DOHH2 (cell line): ENCODE data around the gene SCYGR2.

Source experiments
- H3F3A ChIP-seq: fragments of 200-600 bp; sonication (generic), shearing (Covaris generic); 2 replicates; pipeline ENCODE4 v1.6.0; 2016; ENCODE audit warnings: antibody characterized with exemption, mild to moderate bottlenecking; ENCODE audit not compliant: control insufficient read depth, insufficient read depth
- H3K27ac ChIP-seq: fragments of 200-600 bp; sonication (generic); 2 replicates; pipeline ENCODE4 v1.5.1; 2014; ENCODE audit warnings: low read depth, mild to moderate bottlenecking, low read length, moderate library complexity
- H3K27me3 ChIP-seq: fragments of 200-600 bp; sonication (generic); 2 replicates; pipeline ENCODE4 v1.6.1; 2014; ENCODE audit warnings: mild to moderate bottlenecking, low read length, mixed read lengths; ENCODE audit not compliant: control insufficient read depth
- H3K36me3 ChIP-seq: fragments of 200-600 bp; sonication (generic); 2 replicates; pipeline ENCODE4 v1.6.1; 2014; ENCODE audit warnings: mild to moderate bottlenecking, low read length, moderate library complexity, mixed read lengths; ENCODE audit not compliant: control insufficient read depth
- H3K4me1 ChIP-seq: fragments of 200-600 bp; sonication (generic); 2 replicates; pipeline ENCODE4 v1.6.1; 2014; ENCODE audit warnings: mild to moderate bottlenecking, low read length, mixed read lengths; ENCODE audit not compliant: control insufficient read depth
- H3K4me2 ChIP-seq: fragments of 200-600 bp; sonication (generic); 2 replicates; pipeline ENCODE4 v1.6.0; 2014; ENCODE audit warnings: mild to moderate bottlenecking, low read length, moderate library complexity
- H3K4me3 ChIP-seq: fragments of 200-600 bp; sonication (generic); 2 replicates; pipeline ENCODE4 v1.5.1; 2014; ENCODE audit warnings: mild to moderate bottlenecking, low read length, mixed read lengths
- H3K79me2 ChIP-seq: fragments of 200-600 bp; sonication (generic); 2 replicates; pipeline ENCODE4 v1.6.1; 2014; ENCODE audit warnings: mild to moderate bottlenecking, low read length, mixed read lengths; ENCODE audit not compliant: control insufficient read depth
- H3K9me2 ChIP-seq: fragments of 200-600 bp; sonication (generic); replicated peaks from 2 replicates; pipeline ENCODE4 v1.6.1; 2014; ENCODE audit warnings: mild to moderate bottlenecking, low read length, mixed read lengths; ENCODE audit not compliant: control insufficient read depth
- H3K9me3 ChIP-seq: fragments of 200-600 bp; sonication (generic); 2 replicates; pipeline ENCODE4 v1.6.1; 2014; ENCODE audit warnings: antibody characterized with exemption, low read length, mixed read lengths; ENCODE audit not compliant: control insufficient read depth, insufficient read depth
- H4K20me1 ChIP-seq: fragments of 200-600 bp; sonication (generic); 2 replicates; pipeline ENCODE4 v1.6.0; 2014; ENCODE audit warnings: low read depth, mild to moderate bottlenecking, antibody characterized with exemption, low read length, moderate library complexity; ENCODE audit not compliant: control insufficient read depth, insufficient read depth
- CTCF ChIP-seq: fragments of 200-600 bp; sonication (generic); IDR thresholded peaks from one replicate; pipeline ENCODE4 v1.5.1; 2014; ENCODE audit warnings: antibody characterized with exemption, mild to moderate bottlenecking, low read depth, low read length; ENCODE audit not compliant: poor library complexity, severe bottlenecking
- EZH2phosphoT487 ChIP-seq: fragments of 200-600 bp; sonication (generic); IDR thresholded peaks from 2 replicates; pipeline ENCODE4 v1.6.1; 2017; ENCODE audit warnings: borderline replicate concordance, mild to moderate bottlenecking, antibody characterized with exemption, low read length, moderate library complexity, mixed read lengths

SCYGR2 gene

GRCh38 chr2:227623226-227623625 lies 24.5 kb downstream of the SCYGR2 start:
- Histone ChIP-seq H4K20me1 (no peaks in the 10 kb centered on the region), H3K27me3 (no peaks in the 10 kb centered on the region), H3K79me2 (no peaks in the 10 kb centered on the region), H3K9me2 (no peaks in the 10 kb centered on the region), H3K4me3 (no peak overlapping the region), H3F3A (no peaks in the 10 kb centered on the region), H3K27ac (no peak overlapping the region), H3K9me3 (no peaks in the 10 kb centered on the region), H3K4me1 (no peaks in the 10 kb centered on the region), H3K4me2 (no peak overlapping the region), H3K36me3 (no peaks in the 10 kb centered on the region)
- TF ChIP-seq CTCF (no peak), EZH2phosphoT487 (no peak)

GRCh38 chr2:227625420-227625819 lies 26.7 kb downstream of the SCYGR2 start:
- H3K9me2 ChIP-seq, result no peaks in the 10 kb centered on the region
- no peak overlapping the region for H3K4me3 ChIP-seq
- peaks cover 2% of the 10 kb centered on the region; the same call in 1 of the 2 replicates for H3K27me3 ChIP-seq
- H3K4me1 ChIP-seq, result no peaks in the 10 kb centered on the region
- H4K20me1 ChIP-seq, result no peaks in the 10 kb centered on the region
- no peaks in the 10 kb centered on the region for H3K36me3 ChIP-seq
- H3K27ac ChIP-seq, result no peak overlapping the region
- no peaks in the 10 kb centered on the region for H3K79me2 ChIP-seq
- no peaks in the 10 kb centered on the region for H3K9me3 ChIP-seq
- TF ChIP-seq EZH2phosphoT487 (no peak), CTCF (no peak)
- H3K4me2 ChIP-seq, result no peak overlapping the region
- no peaks in the 10 kb centered on the region for H3F3A ChIP-seq

GRCh38 chr2:227626580-227627151 lies 28.0 kb downstream of the SCYGR2 start:
- Histone ChIP-seq H3K27ac (no peak overlapping the region), H3K36me3 (no peaks in the 10 kb centered on the region), H3K79me2 (no peaks in the 10 kb centered on the region), H4K20me1 (no peaks in the 10 kb centered on the region), H3K4me1 (no peaks in the 10 kb centered on the region), H3K4me2 (no peak overlapping the region), H3K9me3 (no peaks in the 10 kb centered on the region), H3K27me3 (peaks cover 8% of the 10 kb centered on the region), H3F3A (no peaks in the 10 kb centered on the region), H3K9me2 (no peaks in the 10 kb centered on the region), H3K4me3 (no peak overlapping the region)
- TF ChIP-seq EZH2phosphoT487 (no peak), CTCF (no peak)
